ENCODE results near the gene AFG1L. TPM values are rescaled to one million over a fixed set of nuclear protein-coding genes. Genes with fewer than 3 reads are reported as not detected.
"Not testable (repeated sequence)": the region's sequence is repeated elsewhere in the genome, so short reads cannot be mapped to it uniquely, and the experiment has no call there.

AFG1L gene
- polyA plus RNA-seq (ENCODE audit: insufficient read length in 10 of 10): 1 to 10 TPM; 4.0 to 6.0 (median 5.0) TPM
- long read RNA-seq, donor 1: 0 reads
- long read RNA-seq, donor 2, full-length matches to known transcripts: 1 of 1 reads
- long read RNA-seq, donor 2, partial matches to known transcripts: 0 of 1 reads
- long read RNA-seq, donor 2, other reads (novel, unspliced or antisense): 0 of 1 reads
- long read RNA-seq, donor 3: 0 reads
- long read RNA-seq, donor 4: 0 reads
- long read RNA-seq, donor 5, full-length matches to known transcripts: 2 of 2 reads
- long read RNA-seq, donor 5, partial matches to known transcripts: 0 of 2 reads
- long read RNA-seq, donor 5, other reads (novel, unspliced or antisense): 0 of 2 reads
- long read RNA-seq, donor 6, full-length matches to known transcripts: 1 of 1 reads
- long read RNA-seq, donor 6, partial matches to known transcripts: 0 of 1 reads
- long read RNA-seq, donor 6, other reads (novel, unspliced or antisense): 0 of 1 reads
- long read RNA-seq, donor 7: 0 reads
- long read RNA-seq, donor 8: 0 reads
- long read RNA-seq, donor 9: 0 reads

- DNase-seq: peak; percentile 88 to 98 (median 92)
Measured at GRCh38 chr6:108294727-108295625, at the start of gene AFG1L. AFG1L (plus strand) TSS chr6:108295054; CDS start chr6:108295080, 26 bp downstream.

- DNase-seq: not testable (repeated sequence)
Measured at GRCh38 chr6:108245095-108245494, 49.8 kb upstream of the AFG1L start.

GRCh38 chr6:108247965-108248536, 46.8 kb upstream of the AFG1L start:
- DNase-seq: no peak

GRCh38 chr6:108250240-108250866, 44.5 kb upstream of the AFG1L start:
- DNase-seq: no peak

DNA sequence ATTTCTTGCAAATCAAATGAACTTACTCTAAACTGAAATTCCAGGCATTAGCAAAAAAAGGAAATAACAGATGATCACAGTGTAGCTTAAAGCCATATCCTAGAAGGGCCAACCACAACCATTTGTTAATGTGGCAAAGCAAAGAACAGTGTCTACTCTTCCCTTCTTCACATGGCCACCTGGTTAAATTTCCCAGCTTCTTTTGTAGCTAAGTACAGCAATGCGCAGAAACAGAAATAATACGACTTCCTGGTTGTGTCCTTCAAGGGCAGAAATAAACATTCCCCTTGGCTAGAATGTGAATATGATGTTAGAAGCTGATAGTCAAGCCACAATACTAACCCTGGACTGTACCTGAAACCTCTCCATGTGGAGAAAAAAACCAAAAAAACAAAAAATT, 43.6 kb upstream of the AFG1L start:
- no peak for DNase-seq

DNA sequence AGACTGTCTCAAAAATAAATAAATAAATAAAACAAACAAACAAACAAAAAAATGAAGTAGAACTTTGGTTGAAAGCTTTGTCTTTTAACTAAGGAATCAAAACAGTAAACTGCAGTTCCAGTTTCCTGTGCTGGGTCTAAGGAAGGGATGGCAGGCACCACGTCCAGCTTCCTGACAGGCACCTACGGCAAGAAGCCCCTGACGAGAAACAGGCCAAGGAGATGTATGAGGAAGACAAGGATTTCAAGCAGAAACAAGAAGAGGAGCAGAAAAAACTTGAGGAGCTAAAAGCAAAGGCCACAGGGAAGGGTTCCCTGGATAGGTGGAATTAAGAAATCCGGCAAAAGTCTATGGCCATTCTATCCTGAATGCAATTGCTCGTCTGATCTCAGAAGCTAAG, 42.8 kb upstream of the AFG1L start:
- DNase-seq: no peak

DNA sequence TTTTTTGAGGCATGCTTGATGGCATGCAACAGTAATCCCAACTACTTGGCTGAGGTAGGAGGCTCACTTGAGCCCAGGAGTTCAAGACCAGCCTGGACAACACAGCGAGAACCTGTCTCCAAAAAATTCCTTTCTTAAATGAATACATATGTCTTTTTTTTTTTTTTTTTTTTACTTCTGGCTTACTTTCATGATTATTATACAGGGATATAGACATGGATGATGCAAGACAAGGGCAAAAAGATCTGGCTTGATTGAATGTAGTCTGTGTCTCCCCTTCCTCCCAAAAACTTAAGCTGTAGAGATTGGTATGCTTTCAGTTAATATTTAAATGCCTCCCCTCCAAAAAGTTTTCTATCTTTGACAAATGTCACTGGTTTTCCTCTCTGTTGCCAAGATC, 41.6 kb upstream of the AFG1L start:
- DNase-seq: no peak

DNA sequence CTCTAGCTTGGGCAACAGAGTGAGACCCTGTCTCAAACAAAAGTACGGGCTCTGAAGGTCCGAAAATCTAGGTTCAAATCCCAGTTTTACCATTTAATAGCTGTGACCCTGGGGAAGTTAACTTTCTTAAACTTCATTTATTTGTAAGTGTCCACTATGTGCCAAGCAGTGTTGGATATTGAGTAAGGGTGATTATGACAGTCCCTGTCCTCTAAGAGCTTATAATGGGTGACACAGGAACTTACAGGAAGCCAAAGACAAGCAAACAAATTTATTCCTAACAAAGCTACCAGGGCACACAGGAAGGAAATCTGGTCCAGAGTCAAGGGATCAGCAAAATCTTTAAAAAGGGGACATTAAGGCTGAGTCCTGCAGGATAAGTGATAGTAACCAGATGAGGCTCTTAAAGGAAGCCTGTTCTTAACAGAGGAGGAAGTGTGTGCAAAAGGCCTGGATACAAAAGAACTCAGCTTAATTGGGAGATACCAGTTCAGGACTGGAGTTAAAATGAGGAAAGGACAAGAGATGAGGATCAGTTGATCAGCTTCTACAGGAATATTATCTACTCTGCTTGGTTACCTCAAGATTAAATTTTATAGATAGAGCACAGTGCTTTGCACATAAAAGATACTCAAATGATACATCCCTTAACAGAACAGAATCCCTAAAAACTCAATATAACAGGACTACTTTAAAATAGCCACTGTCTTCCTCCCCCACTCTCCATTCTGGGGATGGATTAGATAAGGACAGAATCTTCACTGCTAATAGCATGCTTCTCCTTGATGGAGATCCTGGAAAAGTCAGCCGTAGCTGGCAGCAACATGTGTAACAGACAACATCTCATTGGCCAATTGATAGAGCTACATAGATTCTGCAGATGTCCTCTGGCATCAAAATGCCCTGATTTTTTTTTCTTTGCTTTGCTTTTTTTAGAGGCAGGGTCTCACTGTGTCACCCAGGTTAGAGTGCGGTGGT, 40.1 kb upstream of the AFG1L start:
- DNase-seq: no peak

DNA sequence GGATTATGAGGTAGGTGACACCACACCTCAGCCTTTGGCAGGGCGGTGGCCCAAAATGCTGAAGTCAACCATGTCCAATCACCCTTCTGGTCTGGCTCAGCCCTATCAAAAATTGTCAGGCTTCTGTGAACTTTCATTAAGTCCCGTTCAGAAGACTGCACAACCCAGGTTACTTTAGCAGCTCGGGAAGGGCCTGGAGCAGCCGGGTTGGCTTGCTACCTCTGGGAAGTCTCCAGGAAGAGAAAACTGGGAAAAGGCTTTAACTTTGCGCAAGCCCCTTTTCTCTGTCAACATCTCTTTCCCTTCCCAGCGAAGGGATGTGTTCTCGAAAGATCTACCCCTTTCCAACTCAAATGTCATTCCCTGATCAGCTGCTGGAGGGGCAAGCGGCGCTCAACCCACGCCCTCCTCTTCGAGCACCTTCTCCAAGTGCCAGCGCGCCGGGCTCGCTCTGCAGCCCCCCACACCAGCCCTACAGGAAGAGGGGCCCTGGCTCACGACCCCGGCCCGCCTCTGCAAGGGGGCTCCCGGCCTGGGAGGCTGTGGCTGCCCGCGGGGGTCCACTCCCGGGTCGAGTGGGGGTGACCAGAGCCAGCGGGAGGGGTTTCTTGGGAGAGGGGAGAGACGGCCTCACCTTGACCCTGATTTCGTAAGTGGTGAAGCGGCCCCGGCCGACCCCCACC, 34.6 kb upstream of the AFG1L start:
- peak; percentile 53 to 85 (median 67) for DNase-seq

DNA sequence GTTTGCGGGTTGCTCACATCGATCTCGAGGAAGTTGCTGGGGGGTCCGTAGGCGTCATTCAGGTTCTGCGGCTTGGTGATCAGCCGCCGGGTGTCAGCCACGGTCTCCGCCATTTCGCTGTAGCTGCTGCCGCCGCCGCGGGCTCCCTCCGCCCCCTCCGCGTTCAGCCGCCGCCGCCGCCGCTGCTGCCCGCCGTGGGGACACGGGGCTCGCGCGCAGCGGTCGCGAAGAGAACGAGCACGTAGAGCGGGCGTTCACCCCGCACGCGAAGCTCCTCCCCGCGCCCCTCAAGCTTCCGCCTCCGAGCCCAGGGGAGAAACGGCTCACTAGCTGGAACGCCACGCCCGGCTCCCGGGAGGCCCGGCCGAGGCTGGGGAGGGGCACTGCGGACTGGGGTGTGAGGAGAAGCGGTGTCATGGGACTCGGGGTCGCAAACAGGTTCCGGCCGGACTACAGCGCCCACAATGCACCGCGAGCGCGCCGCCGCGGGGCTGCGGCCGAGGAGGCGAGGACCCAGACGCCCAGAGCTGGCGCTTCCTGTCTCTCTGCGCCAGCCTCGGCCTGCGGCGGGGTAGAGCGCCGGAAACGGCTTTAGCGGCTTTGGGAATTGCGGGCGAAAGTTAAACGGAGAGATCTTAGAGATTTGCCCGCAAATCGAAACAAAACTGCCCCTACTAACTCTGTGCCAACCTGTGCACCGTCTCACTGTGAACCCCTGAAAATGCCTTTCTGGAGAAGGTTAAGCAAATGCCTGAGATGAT, 33.9 kb upstream of the AFG1L start, which contains the start of gene SNX3:
TSS of gene SNX3 (minus strand) at position 232 of the 761 bp plus-strand sequence. CDS start at position 113, 119 bp downstream.
- DNase-seq: peak; percentile 96 to 99 (median 96)

GRCh38 chr6:108263371-108263770, 31.5 kb upstream of the AFG1L start:
- DNase-seq: no peak

GRCh38 chr6:108268845-108269244, 26.0 kb upstream of the AFG1L start:
- DNase-seq: no peak

DNA sequence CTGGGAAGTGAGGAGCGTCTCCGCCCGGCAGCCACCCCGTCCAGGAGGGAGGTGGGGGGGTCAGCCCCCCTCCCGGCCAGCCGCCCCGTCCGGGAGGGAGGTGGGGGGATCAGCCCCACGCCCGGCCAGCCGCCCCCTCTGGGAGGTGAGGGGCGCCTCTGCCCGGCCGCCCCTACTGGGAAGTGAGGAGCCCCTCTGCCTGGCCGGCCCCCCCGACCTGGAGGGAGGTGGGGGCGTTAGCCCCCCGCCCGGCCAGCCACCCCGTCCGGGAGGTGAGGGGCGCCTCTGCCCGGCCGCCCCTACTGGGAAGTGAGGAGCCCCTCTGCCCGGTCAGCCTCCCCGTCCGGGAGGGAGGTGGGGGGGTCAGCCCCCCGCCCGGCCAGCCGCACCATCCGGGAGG, 24.9 kb upstream of the AFG1L start:
- not testable (repeated sequence) for DNase-seq

DNA sequence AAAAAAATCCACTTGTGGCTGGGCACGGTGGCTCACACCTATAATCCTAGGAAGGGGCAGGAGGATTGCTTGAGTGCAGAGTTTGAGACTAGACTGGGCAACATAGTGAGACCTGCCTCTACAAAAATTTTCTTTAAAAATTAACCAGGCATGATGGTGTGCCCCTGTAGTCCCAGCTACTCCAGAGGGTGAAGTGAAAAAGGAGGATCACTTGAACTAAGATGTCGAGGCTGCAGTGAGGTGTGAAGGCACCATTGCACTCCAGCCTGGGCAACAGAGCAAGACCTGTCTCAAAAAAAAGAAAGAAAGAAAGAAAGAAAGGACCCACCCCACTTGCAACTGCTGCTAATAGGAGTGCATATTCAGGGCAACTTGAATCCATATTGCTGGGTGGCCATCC, 20.3 kb upstream of the AFG1L start:
- DNase-seq: no peak

- no peak for DNase-seq
Measured at GRCh38 chr6:108275976-108276375, 18.9 kb upstream of the AFG1L start.

DNA sequence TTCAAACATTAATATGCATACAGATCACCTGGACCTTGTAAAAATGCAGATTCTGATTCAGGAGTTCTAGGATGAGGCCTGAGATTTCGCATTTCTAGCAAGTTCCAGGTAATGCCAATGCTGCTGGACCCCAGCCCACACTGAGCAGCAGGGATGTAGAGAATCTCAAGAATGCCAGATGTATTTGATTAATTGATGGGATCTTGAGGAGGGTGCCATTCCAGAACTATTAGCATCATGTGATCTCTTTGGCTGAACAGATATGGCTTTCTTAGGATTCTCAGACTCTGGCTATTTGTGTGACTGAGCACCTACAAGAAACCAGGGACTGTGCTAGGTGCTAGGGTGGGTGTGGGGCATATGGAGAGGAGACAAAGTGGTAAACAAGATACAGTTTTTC, 17.6 kb upstream of the AFG1L start:
- DNase-seq: no peak

GRCh38 chr6:108277831-108278230, 17.0 kb upstream of the AFG1L start:
- no peak for DNase-seq

GRCh38 chr6:108285381-108285780, 9.5 kb upstream of the AFG1L start:
- DNase-seq: no peak

DNA sequence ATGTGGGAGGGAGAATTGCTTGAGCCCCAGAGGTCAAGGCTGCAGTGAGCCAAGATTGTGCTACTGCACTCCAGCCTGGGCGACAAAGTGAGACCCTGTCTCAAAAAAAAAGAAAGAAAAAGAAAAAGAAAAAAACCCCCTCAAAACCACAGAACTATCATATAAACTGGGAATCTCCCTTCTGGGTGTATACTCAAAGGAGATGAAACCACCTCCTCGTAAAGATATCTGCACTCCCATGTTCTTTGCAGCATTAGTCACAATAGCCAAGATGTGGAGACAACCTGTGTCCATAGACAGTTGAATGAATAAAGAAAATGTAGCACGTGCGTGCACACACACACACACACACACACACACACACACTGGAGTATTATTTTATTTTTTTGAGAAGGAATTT, 8.5 kb upstream of the AFG1L start:
- DNase-seq: no peak

Measured in muscle of back (tissue), 13 donors.